ENCODE results near the gene SMCO3. TPM values are rescaled to one million over a fixed set of nuclear protein-coding genes. Genes with fewer than 3 reads are reported as not detected.

Gene SMCO3
- total and polyA plus RNA-seq, 10 of the 15 experiments (the other 5 are each of a cell fraction or from before 2014, with no cell fraction given): 0.05 to 0.35 (median 0.10) TPM; not detected in 6

- TF ChIP-seq REST (IDR thresholded peaks at IDR 0.05; ENCODE audit: low read depth, low read length) (no peak), MXI1 (IDR thresholded peaks at IDR 0.05; ENCODE audit: low read depth, low read length) (no peak), SREBF2 (IDR thresholded peaks at IDR 0.05; ENCODE audit: low read length) (no peak), EED (IDR thresholded peaks at IDR 0.05; ENCODE audit: low read depth) (no peak), ATF7 (IDR thresholded peaks at IDR 0.05; ENCODE audit: low read depth) (no peak), USF2 (IDR thresholded peaks at IDR 0.05; ENCODE audit: borderline replicate concordance, low read depth, low read length) (no peak), BACH1 (IDR thresholded peaks at IDR 0.05; ENCODE audit: borderline replicate concordance) (0 out of 2 replicates have a peak, but pooled peaks have one; percentile 15), ZNF207 (IDR thresholded peaks at IDR 0.05; ENCODE audit: borderline replicate concordance) (no peak), ZBED1 (IDR thresholded peaks at IDR 0.05; ENCODE audit: borderline replicate concordance) (no peak), MLLT1 (IDR thresholded peaks at IDR 0.05) (no peak; the same call in none of the 2 replicates), POLR2AphosphoS2 (IDR thresholded peaks at IDR 0.05; ENCODE audit: low read depth, low read length) (peak; percentile 76; the same call in 1 of the 2 replicates), ATF3 (IDR thresholded peaks at IDR 0.05; ENCODE audit: borderline replicate concordance, extremely low read depth, low read depth, low read length) (no peak), NR2C2 (IDR thresholded peaks at IDR 0.05; ENCODE audit: borderline replicate concordance, control insufficient read depth, insufficient read length, low read depth) (no peak), SIN3A (IDR thresholded peaks at IDR 0.05; ENCODE audit: low read depth, low read length) (0 out of 2 replicates have a peak, but pooled peaks have one; percentile 1), ZNF592 (IDR thresholded peaks at IDR 0.05) (no peak), RCOR1 (conservative IDR thresholded peaks at IDR 0.05; ENCODE audit: low read depth, low read length) (no peak), YBX1 (IDR thresholded peaks at IDR 0.05) (no peak), TBL1XR1 (IDR thresholded peaks at IDR 0.05; ENCODE audit: low read depth, low read length) (no peak)
These were observed 39.7 kb downstream of the SMCO3 start (continued) for GRCh38 chr12:14774074-14774905.
